HUES48 (cell line): ENCODE results near the gene KDM6A.
"Not testable (repeated sequence)": the region's sequence is repeated elsewhere in the genome, so short reads cannot be mapped to it uniquely, and the experiment has no call there.

Source experiments
- H3K27ac ChIP-seq: one replicate; pipeline ENCODE4 v1.7.0; 2013; ENCODE audit warnings: low read depth, low read length, inconsistent platforms
- H3K27me3 ChIP-seq: 2 replicates; pipeline ENCODE4 v1.6.1; 2013; ENCODE audit warnings: mild to moderate bottlenecking, low read length; ENCODE audit not compliant: control insufficient read depth, insufficient read depth
- H3K36me3 ChIP-seq: 2 replicates; pipeline ENCODE4 v1.6.1; 2013; ENCODE audit warnings: low read length; ENCODE audit not compliant: control insufficient read depth, insufficient read depth
- H3K4me1 ChIP-seq: 2 replicates; pipeline ENCODE4 v1.6.1; 2013; ENCODE audit warnings: mild to moderate bottlenecking, low read length; ENCODE audit not compliant: control insufficient read depth, insufficient read depth
- H3K4me3 ChIP-seq: 2 replicates; pipeline ENCODE4 v1.5.1; 2013; ENCODE audit warnings: mild to moderate bottlenecking, low read depth, low read length
- H3K9ac ChIP-seq: 2 replicates; pipeline ENCODE4 v1.6.1; 2013; ENCODE audit warnings: mild to moderate bottlenecking, low read depth, low read length, moderate library complexity
- H3K9me3 ChIP-seq: 2 replicates; pipeline ENCODE4 v1.6.1; 2013; ENCODE audit warnings: low read length; ENCODE audit not compliant: control insufficient read depth, insufficient read depth

The KDM6A gene

GRCh38 chrX:44904542-44905115 is 31.6 kb downstream of the KDM6A start:
- H3K4me1 ChIP-seq: peaks cover 24% of the 10 kb centered on the region; the same call in 1 of the 2 replicates
- H3K27ac ChIP-seq: peak overlapping the region; percentile 69
- H3K9ac ChIP-seq: no peak overlapping the region

GRCh38 chrX:44906041-44906440 is 33.1 kb downstream of the KDM6A start:
- peaks cover 24% of the 10 kb centered on the region; the same call in 1 of the 2 replicates for H3K4me1 ChIP-seq
- no peak overlapping the region for H3K27ac ChIP-seq
- no peaks in the 10 kb centered on the region for H3K36me3 ChIP-seq
- peaks cover 37% of the 10 kb centered on the region; the same call in 1 of the 2 replicates for H3K9me3 ChIP-seq
- no peak overlapping the region for H3K4me3 ChIP-seq
- H3K9ac ChIP-seq: no peak overlapping the region
- no peaks in the 10 kb centered on the region for H3K27me3 ChIP-seq

More at GRCh38 chrX:44904542-44905115, 31.6 kb downstream of the KDM6A start:
- H3K27me3 ChIP-seq: no peaks in the 10 kb centered on the region
- H3K9me3 ChIP-seq: peaks cover 35% of the 10 kb centered on the region; the same call in 1 of the 2 replicates
- no peaks in the 10 kb centered on the region for H3K36me3 ChIP-seq
- 0 out of 2 replicates have a peak overlapping the region, but pooled peaks have one; percentile 11 for H3K4me3 ChIP-seq

GRCh38 chrX:44906542-44906941 is 33.6 kb downstream of the KDM6A start:
- H3K9me3 ChIP-seq: peaks cover 34% of the 10 kb centered on the region; the same call in 1 of the 2 replicates
- peaks cover 24% of the 10 kb centered on the region; the same call in 1 of the 2 replicates for H3K4me1 ChIP-seq
- no peak overlapping the region for H3K27ac ChIP-seq
- no peaks in the 10 kb centered on the region for H3K36me3 ChIP-seq
- no peak overlapping the region for H3K9ac ChIP-seq
- H3K4me3 ChIP-seq: no peak overlapping the region
- no peaks in the 10 kb centered on the region for H3K27me3 ChIP-seq

GRCh38 chrX:44908153-44908552 is 35.2 kb downstream of the KDM6A start:
- no peak overlapping the region for H3K27ac ChIP-seq
- H3K27me3 ChIP-seq: no peaks in the 10 kb centered on the region
- no peak overlapping the region for H3K4me3 ChIP-seq
- no peak overlapping the region for H3K9ac ChIP-seq
- H3K4me1 ChIP-seq: peaks cover 24% of the 10 kb centered on the region; the same call in 1 of the 2 replicates
- H3K36me3 ChIP-seq: no peaks in the 10 kb centered on the region
- peaks cover 37% of the 10 kb centered on the region for H3K9me3 ChIP-seq

DNA sequence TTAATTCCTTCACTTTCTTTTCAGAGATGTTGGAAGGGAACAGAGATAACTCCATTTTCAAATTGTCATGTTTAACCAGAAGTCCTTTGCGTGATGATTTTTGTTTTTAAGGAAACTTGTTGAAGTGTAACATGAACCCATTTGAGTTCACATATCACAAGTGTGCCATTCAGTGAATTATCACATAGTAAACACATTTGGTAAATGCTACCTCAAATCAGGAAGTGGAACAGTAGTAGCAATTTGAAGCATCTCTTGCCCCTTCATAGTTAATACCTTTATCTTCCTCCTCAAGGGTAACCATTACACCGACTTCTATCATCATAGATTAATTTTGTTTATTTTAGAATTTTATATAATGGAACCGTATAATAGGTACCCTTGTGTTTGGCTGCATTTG is 35.8 kb downstream of the KDM6A start:
- Histone ChIP-seq H3K27me3 (no peaks in the 10 kb centered on the region), H3K4me1 (peaks cover 20% of the 10 kb centered on the region; the same call in 1 of the 2 replicates), H3K36me3 (no peaks in the 10 kb centered on the region), H3K9ac (no peak overlapping the region), H3K27ac (no peak overlapping the region), H3K9me3 (peaks cover 38% of the 10 kb centered on the region), H3K4me3 (no peak overlapping the region)

GRCh38 chrX:44910508-44910907 is 37.5 kb downstream of the KDM6A start:
- not testable (repeated sequence) for H3K27me3 ChIP-seq, H3K36me3 ChIP-seq, H3K27ac ChIP-seq, H3K9ac ChIP-seq, H3K4me3 ChIP-seq, H3K4me1 ChIP-seq
- H3K9me3 ChIP-seq: peaks cover 37% of the 10 kb centered on the region

DNA sequence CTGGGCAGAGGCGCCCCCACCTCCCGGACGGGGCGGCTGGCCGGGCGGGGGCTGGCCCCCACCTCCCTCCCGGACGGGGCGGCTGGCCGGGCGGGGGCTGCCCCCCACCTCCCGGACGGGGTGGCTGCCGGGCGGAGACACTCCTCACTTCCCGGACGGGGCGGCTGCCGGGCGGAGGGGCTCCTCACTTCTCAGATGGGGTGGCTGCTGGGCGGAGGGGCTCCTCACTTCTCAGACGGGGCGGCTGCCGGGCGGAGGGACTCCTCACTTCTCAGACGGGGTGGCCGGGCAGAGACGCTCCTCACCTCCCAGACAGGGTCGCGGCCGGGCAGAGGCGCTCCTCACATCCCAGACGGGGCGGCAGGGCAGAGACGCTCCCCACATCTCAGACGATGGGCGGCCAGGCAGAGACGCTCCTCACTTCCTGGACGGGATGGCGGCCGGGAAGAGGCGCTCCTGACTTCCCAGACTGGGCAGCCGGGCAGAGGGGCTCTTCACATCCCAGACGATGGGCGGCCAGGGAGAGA is 38.1 kb downstream of the KDM6A start:
- not testable (repeated sequence) for H3K27ac ChIP-seq, H3K36me3 ChIP-seq, H3K4me1 ChIP-seq, H3K9ac ChIP-seq, H3K4me3 ChIP-seq, H3K27me3 ChIP-seq
- H3K9me3 ChIP-seq: peaks cover 37% of the 10 kb centered on the region

DNA sequence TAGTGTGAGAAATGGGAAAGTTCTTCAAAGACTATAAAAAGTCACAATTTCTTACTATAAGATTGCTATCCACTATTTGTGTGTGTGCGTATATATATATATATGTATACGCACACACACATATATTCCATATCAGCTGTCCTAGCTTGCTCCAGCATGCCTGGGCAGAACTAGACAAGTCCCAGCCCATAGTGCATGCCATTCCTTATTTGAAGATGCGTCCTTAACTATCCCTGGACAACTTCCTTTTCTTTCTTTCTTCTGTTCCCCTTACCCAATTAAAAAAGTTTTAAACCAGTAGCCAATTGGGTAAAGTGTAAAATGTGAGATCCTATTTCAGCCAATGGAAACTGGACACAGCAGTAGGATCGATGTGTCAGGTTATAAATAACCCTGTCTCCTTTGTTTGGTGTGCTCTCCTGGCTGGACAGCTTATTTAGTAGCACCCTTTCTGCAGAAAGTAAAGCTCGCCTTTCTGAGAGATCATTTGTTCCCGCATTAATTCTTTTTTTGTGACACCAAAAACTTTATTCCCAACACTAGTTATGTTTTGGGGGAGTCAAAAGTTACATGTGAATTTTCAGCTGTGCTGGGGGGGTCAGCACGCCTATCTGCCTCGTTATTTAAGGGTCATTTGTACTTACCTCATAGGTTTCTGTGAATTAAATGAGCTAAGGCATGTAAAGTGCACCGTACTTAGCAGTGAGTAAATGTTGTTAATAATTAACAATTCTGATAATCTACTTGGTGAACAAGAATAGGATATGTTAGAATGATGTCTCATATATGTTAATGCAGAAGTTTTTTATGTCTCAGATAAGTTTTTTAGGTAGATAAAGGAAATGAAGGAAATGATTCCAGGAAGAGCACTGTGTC is 40.9 kb downstream of the KDM6A start:
- Histone ChIP-seq H3K4me3 (no peak overlapping the region), H3K9ac (no peak overlapping the region), H3K27ac (no peak overlapping the region), H3K4me1 (no peaks in the 10 kb centered on the region), H3K9me3 (peaks cover 31% of the 10 kb centered on the region), H3K36me3 (no peaks in the 10 kb centered on the region), H3K27me3 (no peaks in the 10 kb centered on the region)

- no peak overlapping the region for H3K27ac ChIP-seq
- no peak overlapping the region for H3K4me3 ChIP-seq
- no peaks in the 10 kb centered on the region for H3K36me3 ChIP-seq
- H3K4me1 ChIP-seq: no peaks in the 10 kb centered on the region
- no peaks in the 10 kb centered on the region for H3K27me3 ChIP-seq
- peaks cover 25% of the 10 kb centered on the region for H3K9me3 ChIP-seq
- no peak overlapping the region for H3K9ac ChIP-seq
Measured at GRCh38 chrX:44914532-44915198, 41.7 kb downstream of the KDM6A start.

DNA sequence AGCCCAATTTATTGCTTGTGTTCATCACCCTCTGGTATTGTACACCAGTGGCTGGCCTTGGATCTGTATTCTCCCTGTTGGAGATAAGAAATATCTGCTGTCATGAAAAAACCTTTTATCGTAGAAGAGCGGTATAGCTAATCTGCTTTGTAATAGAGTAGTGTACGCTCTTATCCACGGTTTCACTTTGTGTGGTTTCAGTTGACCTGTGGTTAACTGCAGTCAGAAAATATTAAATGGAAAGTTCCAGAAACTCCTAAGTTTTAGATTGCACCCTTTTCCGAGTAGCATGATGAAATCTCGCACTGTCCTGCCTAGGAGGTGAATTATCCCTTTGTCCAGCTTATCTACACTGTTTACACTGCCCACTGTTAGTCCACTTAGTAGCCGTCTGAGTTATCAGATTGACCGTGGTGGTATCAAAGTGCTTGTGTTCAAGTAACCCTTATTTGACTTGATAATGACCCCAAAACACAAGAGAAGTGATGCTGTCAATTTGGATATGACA is 42.4 kb downstream of the KDM6A start:
- Histone ChIP-seq H3K9me3 (peaks cover 24% of the 10 kb centered on the region), H3K4me1 (no peaks in the 10 kb centered on the region), H3K9ac (no peak overlapping the region), H3K27ac (no peak overlapping the region), H3K27me3 (no peaks in the 10 kb centered on the region), H3K4me3 (no peak overlapping the region), H3K36me3 (no peaks in the 10 kb centered on the region)
